Activated naive CD4-positive, alpha-beta T cell treated with anti-CD3 and anti-CD28 coated beads, Interleukin-2, amount 10 ng/mL, durations not matched to agents 7 days and 5 days (primary cell): ENCODE measurements around the gene PYCR2.
"Not testable (repeated sequence)": the region's sequence is repeated elsewhere in the genome, so short reads cannot be mapped to it uniquely, and the experiment has no call there.

ENCODE experiments used
- CTCF ChIA-PET: fragments of 350-600 bp; sonication (Branson Sonifier 250); formaldehyde crosslinking; loops from one replicate; lab custom pipeline; 2021; ENCODE audit warnings: antibody characterized with exemption; lab: Charles Lee
- DNase-seq: peaks from one replicate; pipeline ENCODE4 v3.0.0-alpha.2; 2020
- H3K27ac Mint-ChIP-seq: one replicate; pipeline ENCODE4 v1.8.0; 2021; ENCODE audit warnings: mild to moderate bottlenecking, moderate library complexity, mixed read lengths
- H3K27me3 Mint-ChIP-seq: one replicate; pipeline ENCODE4 v1.8.0; 2021; ENCODE audit warnings: mild to moderate bottlenecking, mixed read lengths
- H3K36me3 Mint-ChIP-seq: one replicate; pipeline ENCODE4 v1.8.0; 2021; ENCODE audit warnings: mixed read lengths
- H3K4me1 Mint-ChIP-seq: one replicate; pipeline ENCODE4 v1.8.0; 2021; ENCODE audit warnings: mixed read lengths
- H3K4me3 Mint-ChIP-seq: one replicate; pipeline ENCODE4 v1.8.0; 2021; ENCODE audit warnings: mild to moderate bottlenecking, moderate library complexity, mixed read lengths
- H3K9me3 Mint-ChIP-seq: one replicate; pipeline ENCODE4 v1.8.0; 2021; ENCODE audit warnings: mixed read lengths

PYCR2 gene

DNA sequence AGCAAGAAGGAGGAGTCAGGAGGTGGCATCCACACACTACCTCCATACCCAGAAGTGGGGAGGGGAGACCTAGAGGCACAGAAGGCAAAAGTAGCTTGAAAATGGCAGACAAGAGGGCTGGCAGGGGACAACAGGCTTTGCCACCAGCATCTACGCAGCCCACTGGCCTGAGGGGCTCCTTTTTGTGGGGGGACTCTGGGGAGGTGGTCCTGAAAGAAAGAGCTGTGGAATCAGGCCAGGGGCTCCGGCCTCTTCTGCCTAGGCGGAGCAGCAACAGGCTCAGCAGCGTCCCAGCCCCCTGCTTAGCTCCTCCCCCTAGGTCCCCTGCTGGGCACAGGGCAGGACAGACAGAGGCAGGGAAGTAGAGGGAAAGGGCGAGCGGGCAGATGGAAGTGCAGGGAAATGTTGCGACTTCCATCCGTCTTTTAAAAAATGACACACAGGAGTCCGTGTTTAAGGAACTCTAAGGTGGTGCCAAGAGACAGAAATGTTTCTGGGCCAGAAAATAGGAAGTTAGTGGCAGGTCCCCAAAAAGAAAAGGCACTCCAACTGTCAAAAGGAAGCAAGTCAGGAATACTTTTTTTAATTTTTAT, 27.0 kb upstream of the PYCR2 start:
- Mint-ChIP-seq H3K4me3 (no peak overlapping the region), H3K9me3 (no peaks in the 10 kb centered on the region), H3K36me3 (no peaks in the 10 kb centered on the region), H3K27me3 (peaks cover 69% of the 10 kb centered on the region), H3K4me1 (peaks cover under 1% of the 10 kb centered on the region), H3K27ac (no peak overlapping the region)
- no peak for DNase-seq
- CTCF ChIA-PET, result no interaction called here

GRCh38 chr1:225949041-225949440, 25.0 kb upstream of the PYCR2 start:
- no peak for DNase-seq
- Mint-ChIP-seq H3K9me3 (no peaks in the 10 kb centered on the region), H3K27ac (no peak overlapping the region), H3K4me1 (peaks cover 16% of the 10 kb centered on the region), H3K4me3 (no peak overlapping the region), H3K27me3 (peaks cover 80% of the 10 kb centered on the region), H3K36me3 (no peaks in the 10 kb centered on the region)
- CTCF ChIA-PET, result interaction anchor here (0.9 to 2.1 kb wide), 2 partner anchors 11 to 14 kb away, joined by 3 to 5 read pairs; no protein-coding TSS in a partner anchor

DNA sequence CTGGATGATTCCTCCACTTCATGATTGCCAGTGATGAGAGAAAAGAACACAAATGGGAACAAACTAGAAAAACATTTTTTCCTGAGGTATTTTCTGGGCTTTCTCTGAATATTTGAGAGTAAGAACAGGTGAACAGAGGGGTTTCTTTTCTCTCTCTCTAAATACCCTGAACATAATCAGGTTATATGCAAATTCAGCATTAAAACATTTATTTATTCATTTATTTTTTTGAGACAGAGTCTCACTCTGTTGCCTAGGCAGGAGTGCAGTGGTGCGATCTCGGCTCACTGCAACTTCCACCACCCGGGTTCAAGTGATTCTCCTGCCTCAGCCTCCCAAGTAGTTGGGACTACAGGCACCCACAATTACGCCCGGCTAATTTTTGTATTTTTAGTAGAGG, 22.8 kb upstream of the PYCR2 start:
- H3K4me1 Mint-ChIP-seq, result peaks cover 16% of the 10 kb centered on the region
- CTCF ChIA-PET, result no interaction called here
- no peak overlapping the region for H3K27ac Mint-ChIP-seq
- no peaks in the 10 kb centered on the region for H3K36me3 Mint-ChIP-seq
- peaks cover 65% of the 10 kb centered on the region for H3K27me3 Mint-ChIP-seq
- no peak for DNase-seq
- H3K9me3 Mint-ChIP-seq, result no peaks in the 10 kb centered on the region
- H3K4me3 Mint-ChIP-seq, result no peak overlapping the region

DNA sequence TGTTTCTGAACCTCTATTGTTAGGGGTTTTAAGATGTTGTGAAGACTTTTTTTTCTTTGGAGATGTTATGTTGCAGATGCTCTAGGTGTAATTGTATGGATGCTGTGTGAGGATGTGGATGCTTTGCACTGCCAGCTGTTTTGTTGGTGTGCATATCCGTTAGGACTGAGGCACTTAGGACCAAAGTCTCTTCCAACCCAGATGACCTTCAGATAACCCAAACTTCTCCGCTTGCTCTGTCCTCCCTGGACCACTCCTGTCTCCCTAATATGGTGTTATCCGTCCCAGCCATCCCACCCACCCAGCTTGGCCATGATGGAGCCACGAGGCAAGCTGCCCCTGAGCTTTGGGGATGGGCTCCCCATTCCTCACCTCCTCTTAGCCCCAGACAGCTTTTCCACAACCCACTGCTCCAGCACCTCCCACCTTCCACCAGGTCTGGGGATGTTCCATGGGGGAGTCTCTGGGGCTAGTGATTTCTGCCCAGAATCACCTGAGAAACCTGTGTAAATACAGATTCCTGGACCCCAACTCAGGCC, 22.1 kb upstream of the PYCR2 start:
- CTCF ChIA-PET, result interaction anchor here (0.8 to 1.8 kb wide), 2 partner anchors 17 to 41 kb away, joined by 3 to 4 read pairs; no protein-coding TSS in a partner anchor
- H3K9me3 Mint-ChIP-seq, result no peaks in the 10 kb centered on the region
- H3K36me3 Mint-ChIP-seq, result no peaks in the 10 kb centered on the region
- peaks cover 62% of the 10 kb centered on the region for H3K27me3 Mint-ChIP-seq
- no peak overlapping the region for H3K27ac Mint-ChIP-seq
- no peak overlapping the region for H3K4me3 Mint-ChIP-seq
- H3K4me1 Mint-ChIP-seq, result peaks cover 19% of the 10 kb centered on the region
- no peak for DNase-seq

DNA sequence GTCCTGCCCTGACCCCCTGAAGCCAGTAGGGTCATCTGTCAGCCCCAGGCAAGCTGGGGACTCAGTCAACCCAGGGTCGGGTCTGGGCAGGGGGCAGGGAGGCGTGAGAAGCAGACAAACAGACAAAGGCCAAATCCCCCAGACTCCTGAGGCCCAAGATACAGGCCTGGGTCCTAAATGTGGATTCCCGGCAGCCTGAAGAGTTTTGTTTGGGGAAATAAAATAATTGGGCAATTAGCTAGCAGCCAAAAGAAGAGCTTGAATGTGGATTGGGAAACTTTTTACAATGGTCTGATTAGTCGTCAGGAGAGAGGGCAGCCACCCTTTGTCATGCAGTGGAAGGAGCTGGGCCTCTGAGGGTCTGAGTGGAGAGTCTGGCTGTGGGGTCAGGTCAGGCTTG, 21.5 kb upstream of the PYCR2 start:
- Mint-ChIP-seq H3K9me3 (no peaks in the 10 kb centered on the region), H3K4me1 (peaks cover 19% of the 10 kb centered on the region), H3K36me3 (no peaks in the 10 kb centered on the region), H3K4me3 (no peak overlapping the region), H3K27me3 (peaks cover 56% of the 10 kb centered on the region), H3K27ac (no peak overlapping the region)
- CTCF ChIA-PET, result interaction anchor here (0.6 to 1.8 kb wide), 3 partner anchors 17 to 136 kb away, joined by 3 to 4 read pairs (median 3); partner anchors contain the start of gene EPHX1
- DNase-seq, result no peak

DNA sequence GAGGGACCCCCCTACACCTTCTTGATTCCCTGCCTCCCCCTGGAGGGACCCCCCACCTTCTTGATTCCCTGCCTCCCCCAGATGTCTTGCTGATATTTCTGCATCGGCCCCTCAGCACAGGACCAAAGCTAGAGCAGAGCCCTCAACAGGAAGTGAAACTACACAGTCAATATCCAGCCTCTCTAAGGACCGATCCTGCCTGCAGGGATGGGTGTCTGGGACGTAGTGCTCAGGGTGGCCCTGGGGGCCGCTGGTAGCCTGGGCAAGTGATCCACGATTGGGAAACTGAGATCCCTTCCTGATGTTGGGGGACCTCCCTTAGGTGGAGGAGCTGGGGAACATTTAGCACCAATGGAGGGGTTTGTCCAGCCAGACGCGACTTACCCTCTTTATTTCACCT, 20.9 kb upstream of the PYCR2 start:
- H3K4me3 Mint-ChIP-seq, result no peak overlapping the region
- H3K4me1 Mint-ChIP-seq, result peaks cover 19% of the 10 kb centered on the region
- no peak for DNase-seq
- no peaks in the 10 kb centered on the region for H3K36me3 Mint-ChIP-seq
- H3K27me3 Mint-ChIP-seq, result peaks cover 53% of the 10 kb centered on the region
- no peaks in the 10 kb centered on the region for H3K9me3 Mint-ChIP-seq
- CTCF ChIA-PET, result interaction anchor here (0.6 to 1.8 kb wide), 4 partner anchors 42 to 470 kb away, joined by 3 to 6 read pairs (median 4); no protein-coding TSS in a partner anchor
- H3K27ac Mint-ChIP-seq, result no peak overlapping the region

- Mint-ChIP-seq H3K27me3 (peaks cover 49% of the 10 kb centered on the region), H3K9me3 (no peaks in the 10 kb centered on the region), H3K4me3 (no peak overlapping the region), H3K36me3 (no peaks in the 10 kb centered on the region), H3K4me1 (peaks cover 19% of the 10 kb centered on the region), H3K27ac (no peak overlapping the region)
- CTCF ChIA-PET, result interaction anchor here (1.1 to 1.8 kb wide), 3 partner anchors 43 to 470 kb away, joined by 3 to 6 read pairs (median 4); no protein-coding TSS in a partner anchor
- DNase-seq, result no peak
Observed at GRCh38 chr1:225944387-225944786, 20.3 kb upstream of the PYCR2 start.

DNA sequence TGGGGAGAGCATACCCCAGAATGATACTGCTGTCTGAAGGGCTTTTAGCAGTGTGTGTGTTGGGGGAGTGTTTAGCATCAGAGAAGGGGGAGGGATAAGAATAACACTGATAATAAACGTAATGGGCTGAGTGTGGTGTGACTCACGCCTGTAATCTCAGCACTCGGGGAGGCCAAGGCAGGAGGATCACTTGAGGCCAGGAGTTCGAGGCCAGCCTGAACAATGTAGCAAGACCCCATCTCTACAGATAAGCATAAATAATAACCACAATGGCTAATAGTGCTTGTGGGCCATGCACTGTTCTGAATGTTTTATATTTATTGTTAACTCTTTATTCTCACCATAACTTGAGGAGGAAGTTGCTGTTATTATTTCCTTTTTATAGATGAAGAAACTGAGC, 19.5 kb upstream of the PYCR2 start:
- Mint-ChIP-seq H3K4me3 (no peak overlapping the region), H3K27me3 (peaks cover 47% of the 10 kb centered on the region), H3K27ac (no peak overlapping the region), H3K4me1 (peaks cover 19% of the 10 kb centered on the region), H3K36me3 (no peaks in the 10 kb centered on the region), H3K9me3 (no peaks in the 10 kb centered on the region)
- CTCF ChIA-PET, result interaction anchor here (1.1 to 1.3 kb wide), 2 partner anchors 463 to 469 kb away, joined by 3 to 6 read pairs; no protein-coding TSS in a partner anchor
- DNase-seq, result no peak

GRCh38 chr1:225942574-225942973, 18.5 kb upstream of the PYCR2 start:
- Mint-ChIP-seq H3K4me3 (no peak overlapping the region), H3K27me3 (peaks cover 39% of the 10 kb centered on the region), H3K4me1 (peaks cover 19% of the 10 kb centered on the region), H3K9me3 (no peaks in the 10 kb centered on the region), H3K36me3 (no peaks in the 10 kb centered on the region), H3K27ac (no peak overlapping the region)
- DNase-seq, result no peak
- CTCF ChIA-PET, result no interaction called here

DNA sequence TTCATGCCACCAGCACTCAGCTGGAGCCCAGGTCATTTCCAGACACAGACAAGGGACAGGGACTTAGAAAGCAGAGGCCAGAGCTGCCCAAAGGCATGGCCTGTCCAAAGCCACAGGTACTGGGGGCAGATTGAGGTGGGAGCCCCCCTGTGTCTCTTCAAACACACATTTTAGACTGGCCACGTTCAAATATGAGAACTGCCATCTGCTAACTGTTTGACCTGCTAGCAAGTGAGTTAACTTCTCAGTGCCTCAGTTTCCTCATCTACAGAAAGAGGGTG, 17.8 kb upstream of the PYCR2 start:
- DNase-seq, result no peak
- Mint-ChIP-seq H3K36me3 (no peaks in the 10 kb centered on the region), H3K4me1 (peaks cover 19% of the 10 kb centered on the region), H3K27me3 (peaks cover 33% of the 10 kb centered on the region), H3K9me3 (no peaks in the 10 kb centered on the region), H3K27ac (no peak overlapping the region), H3K4me3 (no peak overlapping the region)
- CTCF ChIA-PET, result no interaction called here

DNA sequence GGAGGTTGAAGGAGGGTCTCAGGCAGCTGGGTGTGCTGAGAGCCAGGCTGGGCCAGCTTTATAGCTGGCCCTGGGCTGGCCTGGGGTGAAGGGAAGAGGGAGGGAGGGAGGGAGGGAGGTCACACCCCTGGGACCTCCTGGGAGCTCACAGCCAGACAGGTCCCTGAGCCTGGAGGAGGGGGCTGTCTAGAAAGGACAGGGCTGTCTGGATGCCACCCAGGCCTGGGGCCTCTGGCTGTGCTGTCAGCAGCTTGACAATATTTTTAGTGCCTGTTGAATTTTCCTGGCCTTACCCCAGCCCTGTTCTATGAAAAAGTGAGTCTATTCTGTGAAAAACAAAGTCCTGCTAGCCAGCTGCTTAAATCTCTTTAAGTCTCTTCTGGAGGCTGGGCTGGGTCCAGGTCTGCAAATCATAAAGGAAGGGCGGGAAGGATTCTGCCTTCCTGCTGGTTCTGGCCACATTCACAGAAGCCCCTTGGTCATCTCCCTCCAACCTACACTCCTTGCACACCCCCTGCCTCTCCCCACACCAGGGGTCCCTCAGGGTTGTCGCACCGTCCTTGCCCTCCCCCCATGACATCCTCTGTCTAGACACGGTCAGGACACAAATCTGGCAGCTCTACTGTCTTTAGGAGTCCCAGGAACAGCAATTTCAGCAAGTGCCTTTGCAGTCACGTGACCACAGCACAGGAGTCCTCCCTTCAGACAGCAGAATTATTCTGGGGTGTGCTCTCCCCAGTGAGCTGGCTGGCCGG, 17.3 kb upstream of the PYCR2 start, which contains the start of gene LEFTY2:
TSS of gene LEFTY2 (minus strand) at position 34 of the 755 bp plus-strand sequence. CDS start 80 bp downstream, outside the sequence.
- CTCF ChIA-PET, result interaction anchor here (0.8 to 1.5 kb wide), 2 partner anchors 22 to 39 kb away, joined by 3 read pairs; no protein-coding TSS in a partner anchor
- no peak for DNase-seq
- H3K4me1 Mint-ChIP-seq, result peaks cover 19% of the 10 kb centered on the region
- H3K36me3 Mint-ChIP-seq, result no peaks in the 10 kb centered on the region
- no peak within 1 kb of the TSS for H3K4me3 Mint-ChIP-seq
- peaks cover 30% of the 10 kb centered on the region for H3K27me3 Mint-ChIP-seq
- H3K27ac Mint-ChIP-seq, result no peak within 1 kb of the TSS
- H3K9me3 Mint-ChIP-seq, result no peaks in the 10 kb centered on the region

DNA sequence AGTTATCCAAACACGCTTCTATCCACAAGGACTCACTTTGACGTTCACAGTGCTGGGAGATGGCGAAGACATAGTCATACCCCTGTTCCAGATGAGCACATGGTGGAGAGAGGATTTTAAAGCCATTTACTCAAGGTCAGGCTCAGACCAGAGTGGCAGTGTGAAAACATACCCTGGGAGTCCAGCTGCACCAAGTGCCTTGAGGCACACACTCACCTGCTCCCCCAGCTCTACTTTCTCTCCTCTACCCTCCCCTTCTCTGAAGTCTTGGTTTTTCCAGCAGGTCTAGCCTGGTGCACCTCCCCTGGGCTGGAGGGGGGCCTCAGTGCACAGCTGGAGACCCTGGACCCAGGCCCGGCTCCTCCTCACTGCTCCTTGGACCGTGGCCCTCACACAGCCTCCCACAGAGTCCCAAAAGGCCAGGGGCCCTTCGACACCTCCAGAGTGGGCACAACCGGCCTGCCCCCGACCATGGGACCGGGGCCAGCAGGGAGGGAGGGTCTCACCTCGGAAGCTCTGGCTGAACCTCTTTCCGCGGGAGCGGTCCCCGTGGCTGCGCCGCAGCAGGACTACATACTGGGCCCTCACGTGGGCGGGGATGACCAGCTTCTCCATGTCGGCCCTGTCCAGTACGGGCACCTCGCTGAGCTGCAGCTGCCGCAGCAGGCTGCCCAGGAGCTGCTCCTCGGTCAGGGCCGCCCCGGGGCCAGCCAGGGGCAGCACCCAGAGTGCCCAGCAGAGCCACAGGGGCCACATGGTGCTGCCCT, 16.5 kb upstream of the PYCR2 start:
- Mint-ChIP-seq H3K9me3 (no peaks in the 10 kb centered on the region), H3K4me3 (no peak overlapping the region), H3K27ac (no peak overlapping the region), H3K27me3 (peaks cover 22% of the 10 kb centered on the region), H3K4me1 (peaks cover 16% of the 10 kb centered on the region), H3K36me3 (no peaks in the 10 kb centered on the region)
- no peak for DNase-seq
- CTCF ChIA-PET, result interaction anchor here (0.8 to 1.5 kb wide), 2 partner anchors 22 to 40 kb away, joined by 3 read pairs; no protein-coding TSS in a partner anchor

- not testable (repeated sequence) for H3K9me3 Mint-ChIP-seq, DNase-seq, H3K36me3 Mint-ChIP-seq, H3K4me3 Mint-ChIP-seq, H3K27ac Mint-ChIP-seq
- H3K27me3 Mint-ChIP-seq, result peaks cover 15% of the 10 kb centered on the region
- CTCF ChIA-PET, result interaction anchor here (1.5 kb wide), 1 partner anchor 23 kb away, joined by 3 read pairs; no protein-coding TSS in a partner anchor
- peaks cover 11% of the 10 kb centered on the region for H3K4me1 Mint-ChIP-seq
Observed at GRCh38 chr1:225939939-225940310, 15.9 kb upstream of the PYCR2 start.
